Liver (tissue), 9 donors: ENCODE results near the gene ATOH7. TPM values are rescaled to one million over a fixed set of nuclear protein-coding genes. Genes with fewer than 3 reads are reported as not detected.

Experiments
- DNase-seq: peaks from one replicate; pipeline ENCODE4 v3.0.0-alpha.2; 2017; ENCODE audit warnings: low spot score
- H3K27ac ChIP-seq, 2 donors: one replicate each; pipeline ENCODE4 v1.7.0; 2013; ENCODE audit warnings: inconsistent platforms in 2 of 2, low read length in 2 of 2, control low read depth in 1 of 2, low read depth in 1 of 2, mild to moderate bottlenecking in 1 of 2
- H3K27me3 ChIP-seq, 4 donors: one replicate each; pipeline versions ENCODE4 v1.6.1 to v1.7.0; 2013; ENCODE audit warnings: low read length in 3 of 4, inconsistent platforms in 1 of 4, mild to moderate bottlenecking in 1 of 4, moderate library complexity in 1 of 4; ENCODE audit not compliant: control insufficient read depth in 4 of 4, insufficient read depth in 4 of 4
- H3K36me3 ChIP-seq, 4 donors: one replicate each; pipeline versions ENCODE4 v1.6.1 to v1.7.0; 2013; ENCODE audit warnings: low read length in 3 of 4, mild to moderate bottlenecking in 3 of 4, low read depth in 1 of 4, moderate library complexity in 1 of 4; ENCODE audit not compliant: control insufficient read depth in 4 of 4, insufficient read depth in 3 of 4
- H3K4me1 ChIP-seq, 4 donors: one replicate each; pipeline versions ENCODE4 v1.6.1 to v1.7.0; 2013; ENCODE audit warnings: low read length in 3 of 4, mild to moderate bottlenecking in 3 of 4, moderate library complexity in 1 of 4; ENCODE audit not compliant: control insufficient read depth in 4 of 4, insufficient read depth in 4 of 4
- H3K4me3 ChIP-seq, 3 donors: one replicate each; pipeline versions ENCODE4 v1.6.1 to v1.7.0; 2013; ENCODE audit warnings: low read length in 3 of 3, control low read depth in 1 of 3, low read depth in 1 of 3, mild to moderate bottlenecking in 1 of 3
- H3K9ac ChIP-seq, 2 donors: one replicate each; pipeline ENCODE4 v1.7.0; 2013; ENCODE audit warnings: low read length in 2 of 2, mild to moderate bottlenecking in 2 of 2, moderate library complexity in 2 of 2, control low read depth in 1 of 2, low read depth in 1 of 2
- H3K9me3 ChIP-seq, 4 donors: one replicate each; pipeline versions ENCODE4 v1.6.1 to v1.7.0; 2013; ENCODE audit warnings: low read length in 3 of 4; ENCODE audit not compliant: control insufficient read depth in 4 of 4
- CTCF ChIP-seq: fragments of 150-350 bp; IDR thresholded peaks from 2 replicates; pipeline ENCODE4 v1.5.1; 2017; ENCODE audit warnings: improper control_type of control experiment, low read depth, low read length; ENCODE audit not compliant: missing input control
- EGR1 ChIP-seq, 2 donors: IDR thresholded peaks; 2 replicates each; pipeline ENCODE4 v1.6.1; 2016 to 2018; ENCODE audit warnings: antibody characterized with exemption in 2 of 2, low read depth in 2 of 2
- FOXA1 ChIP-seq: IDR thresholded peaks from 2 replicates; pipeline ENCODE4 v1.6.1; 2016; ENCODE audit warnings: antibody characterized with exemption
- FOXA2 ChIP-seq: IDR thresholded peaks from 2 replicates; pipeline ENCODE4 v1.6.1; 2016; ENCODE audit warnings: antibody characterized with exemption
- GABPA ChIP-seq, 2 donors: IDR thresholded peaks in 1 of 2; conservative IDR thresholded peaks in 1 of 2; 2 replicates each; pipeline ENCODE4 v1.6.1; 2016; ENCODE audit warnings: antibody characterized with exemption in 2 of 2, mild to moderate bottlenecking in 1 of 2, moderate library complexity in 1 of 2
- HNF4A ChIP-seq, 2 donors: conservative IDR thresholded peaks; 2 replicates each; pipeline ENCODE4 v1.6.1; 2016; ENCODE audit warnings: antibody characterized with exemption in 2 of 2, mild to moderate bottlenecking in 2 of 2
- HNF4G ChIP-seq: IDR thresholded peaks from 2 replicates; pipeline ENCODE4 v1.6.1; 2016; ENCODE audit warnings: antibody characterized with exemption
- JUND ChIP-seq, 2 donors: IDR thresholded peaks; 2 replicates each; pipeline ENCODE4 v1.6.1; 2016; ENCODE audit warnings: antibody characterized with exemption in 2 of 2
- NR2F2 ChIP-seq: IDR thresholded peaks from 2 replicates; pipeline ENCODE4 v1.6.1; 2016; ENCODE audit warnings: antibody characterized with exemption
- RAD21 ChIP-seq, 2 donors: IDR thresholded peaks; 2 replicates each; pipeline ENCODE4 v1.6.1; 2016; ENCODE audit warnings: antibody characterized with exemption in 2 of 2, mild to moderate bottlenecking in 2 of 2
- RXRA ChIP-seq, 2 donors: IDR thresholded peaks; 2 replicates each; pipeline ENCODE4 v1.6.1; 2017 to 2018; ENCODE audit warnings: antibody characterized with exemption in 2 of 2, mild to moderate bottlenecking in 1 of 2
- SP1 ChIP-seq: IDR thresholded peaks from 2 replicates; pipeline ENCODE4 v1.6.1; 2018; ENCODE audit warnings: antibody characterized with exemption, mild to moderate bottlenecking
- TAF1 ChIP-seq: conservative IDR thresholded peaks from 2 replicates; pipeline ENCODE4 v1.6.1; 2016; ENCODE audit warnings: antibody characterized with exemption, mild to moderate bottlenecking
- YY1 ChIP-seq: IDR thresholded peaks from 2 replicates; pipeline ENCODE4 v1.6.1; 2016; ENCODE audit warnings: antibody characterized with exemption, mild to moderate bottlenecking
- WGBS: extraction: QIAGEN DNeasy Blood & Tissue Kit; methylation state at CpG from one replicate; pipeline ENCODE4 v1.1.7; 2013; 5-methylcytosine and 5-hydroxymethylcytosine counted together
- polyA plus RNA-seq, 2 donors: library from polyadenylated mRNA; stranded (reverse) in 1 of 2; unstranded in 1 of 2; fragments of 200-250 nt in 1 of 2; fragments of >200 nt in 1 of 2; fragmentation: Nextera tagmentation in 1 of 2; extraction: Ambion mirVana in 1 of 2; gene quantifications; one replicate each; pipeline versions ENCODE4 v1.2.1 to v1.2.3, GENCODE V29; 2013 to 2015
- total RNA-seq, 2 donors: library from RNA; depleted of rRNA; stranded (reverse); fragments of >200 nt; gene quantifications; one replicate each; pipeline ENCODE4 v1.2.3, GENCODE V29; 2014
- TF ChIP-seq, protein P1 (sequence below): IDR thresholded peaks from 2 replicates; pipeline ENCODE4 v1.6.1; 2016; ENCODE audit warnings: antibody characterized with exemption
- TF ChIP-seq, protein P2 (sequence below): IDR thresholded peaks from 2 replicates; pipeline ENCODE4 v1.6.1; 2016; ENCODE audit warnings: antibody characterized with exemption
- TF ChIP-seq, protein P3 (sequence below): IDR thresholded peaks from 2 replicates; pipeline ENCODE4 v1.6.1; 2016; ENCODE audit warnings: antibody characterized with exemption, mild to moderate bottlenecking
- TF ChIP-seq, protein P4 (sequence below): IDR thresholded peaks from 2 replicates; pipeline ENCODE4 v1.6.1; 2016; ENCODE audit warnings: antibody characterized with exemption
- donor health status: healthy.
- donor health status: healthy.
- donor health status: healthy.
- donor health status: healthy.
- donor health status: healthy.

Gene ATOH7
- total and polyA plus RNA-seq, 4 donors = 0.14 to 0.33 TPM; not detected in 2

DNA sequence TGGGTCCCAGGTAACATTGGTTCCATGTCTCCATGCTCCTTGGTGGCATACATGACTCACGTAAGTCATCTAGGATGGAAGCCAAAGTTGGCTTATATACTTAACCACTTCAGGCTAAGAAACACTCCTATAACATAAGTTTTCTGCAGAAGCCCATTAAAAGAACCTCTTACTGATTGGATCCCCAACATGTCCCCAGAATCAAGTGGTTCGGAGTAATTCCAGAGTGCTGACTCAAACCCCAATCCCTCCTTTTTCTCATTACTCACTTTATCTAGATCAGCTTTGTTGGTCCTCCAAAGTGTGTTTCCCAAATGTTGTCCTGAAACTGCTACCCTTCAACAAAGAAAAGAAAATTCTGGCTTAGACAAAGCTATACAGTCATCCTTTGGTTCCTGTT is 10.1 kb upstream of the ATOH7 start (continued):
- no peak for TF ChIP-seq TAF1
- no peak for TF ChIP-seq FOXA1
- TF ChIP-seq, protein P1, sequence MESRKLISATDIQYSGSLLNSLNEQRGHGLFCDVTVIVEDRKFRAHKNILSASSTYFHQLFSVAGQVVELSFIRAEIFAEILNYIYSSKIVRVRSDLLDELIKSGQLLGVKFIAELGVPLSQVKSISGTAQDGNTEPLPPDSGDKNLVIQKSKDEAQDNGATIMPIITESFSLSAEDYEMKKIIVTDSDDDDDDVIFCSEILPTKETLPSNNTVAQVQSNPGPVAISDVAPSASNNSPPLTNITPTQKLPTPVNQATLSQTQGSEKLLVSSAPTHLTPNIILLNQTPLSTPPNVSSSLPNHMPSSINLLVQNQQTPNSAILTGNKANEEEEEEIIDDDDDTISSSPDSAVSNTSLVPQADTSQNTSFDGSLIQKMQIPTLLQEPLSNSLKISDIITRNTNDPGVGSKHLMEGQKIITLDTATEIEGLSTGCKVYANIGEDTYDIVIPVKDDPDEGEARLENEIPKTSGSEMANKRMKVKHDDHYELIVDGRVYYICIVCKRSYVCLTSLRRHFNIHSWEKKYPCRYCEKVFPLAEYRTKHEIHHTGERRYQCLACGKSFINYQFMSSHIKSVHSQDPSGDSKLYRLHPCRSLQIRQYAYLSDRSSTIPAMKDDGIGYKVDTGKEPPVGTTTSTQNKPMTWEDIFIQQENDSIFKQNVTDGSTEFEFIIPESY = no peak

DNA sequence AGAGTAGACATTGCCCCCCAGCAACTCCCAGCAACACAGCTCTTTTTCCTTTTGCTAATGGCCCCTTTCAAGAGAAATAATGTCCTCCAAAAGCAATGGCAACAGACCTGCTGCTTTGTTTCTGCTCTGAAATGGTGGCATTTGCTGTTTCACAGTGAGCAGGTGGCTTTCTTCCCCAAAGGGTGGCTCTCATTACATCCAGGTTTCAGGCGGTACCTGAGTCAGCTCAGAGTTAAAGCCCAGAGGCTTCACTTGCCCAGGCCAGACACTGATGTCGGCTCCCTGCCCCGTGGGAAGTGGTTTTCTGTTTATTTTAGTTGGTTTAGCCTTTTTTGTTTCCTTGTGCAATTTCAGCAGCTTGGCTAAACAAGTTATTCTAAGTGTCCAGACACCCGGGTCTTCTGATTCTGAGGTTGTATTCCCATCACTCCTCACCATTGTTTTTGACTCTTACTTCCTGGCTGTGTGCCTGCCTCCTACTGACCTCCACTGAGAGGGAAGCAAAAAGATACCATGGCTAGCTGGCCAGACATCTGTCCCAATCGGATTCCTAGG is 7.8 kb upstream of the ATOH7 start:
- TF ChIP-seq RXRA (IDR thresholded peaks at IDR 0.05) = no peak
- TF ChIP-seq, protein P2, sequence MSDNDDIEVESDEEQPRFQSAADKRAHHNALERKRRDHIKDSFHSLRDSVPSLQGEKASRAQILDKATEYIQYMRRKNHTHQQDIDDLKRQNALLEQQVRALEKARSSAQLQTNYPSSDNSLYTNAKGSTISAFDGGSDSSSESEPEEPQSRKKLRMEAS = no peak
- TF ChIP-seq EGR1 (IDR thresholded peaks at IDR 0.05; ENCODE audit: low read depth in 2 of 2) = no peak
- TF ChIP-seq YY1 = no peak
- TF ChIP-seq TAF1 = no peak
- TF ChIP-seq, protein P3, sequence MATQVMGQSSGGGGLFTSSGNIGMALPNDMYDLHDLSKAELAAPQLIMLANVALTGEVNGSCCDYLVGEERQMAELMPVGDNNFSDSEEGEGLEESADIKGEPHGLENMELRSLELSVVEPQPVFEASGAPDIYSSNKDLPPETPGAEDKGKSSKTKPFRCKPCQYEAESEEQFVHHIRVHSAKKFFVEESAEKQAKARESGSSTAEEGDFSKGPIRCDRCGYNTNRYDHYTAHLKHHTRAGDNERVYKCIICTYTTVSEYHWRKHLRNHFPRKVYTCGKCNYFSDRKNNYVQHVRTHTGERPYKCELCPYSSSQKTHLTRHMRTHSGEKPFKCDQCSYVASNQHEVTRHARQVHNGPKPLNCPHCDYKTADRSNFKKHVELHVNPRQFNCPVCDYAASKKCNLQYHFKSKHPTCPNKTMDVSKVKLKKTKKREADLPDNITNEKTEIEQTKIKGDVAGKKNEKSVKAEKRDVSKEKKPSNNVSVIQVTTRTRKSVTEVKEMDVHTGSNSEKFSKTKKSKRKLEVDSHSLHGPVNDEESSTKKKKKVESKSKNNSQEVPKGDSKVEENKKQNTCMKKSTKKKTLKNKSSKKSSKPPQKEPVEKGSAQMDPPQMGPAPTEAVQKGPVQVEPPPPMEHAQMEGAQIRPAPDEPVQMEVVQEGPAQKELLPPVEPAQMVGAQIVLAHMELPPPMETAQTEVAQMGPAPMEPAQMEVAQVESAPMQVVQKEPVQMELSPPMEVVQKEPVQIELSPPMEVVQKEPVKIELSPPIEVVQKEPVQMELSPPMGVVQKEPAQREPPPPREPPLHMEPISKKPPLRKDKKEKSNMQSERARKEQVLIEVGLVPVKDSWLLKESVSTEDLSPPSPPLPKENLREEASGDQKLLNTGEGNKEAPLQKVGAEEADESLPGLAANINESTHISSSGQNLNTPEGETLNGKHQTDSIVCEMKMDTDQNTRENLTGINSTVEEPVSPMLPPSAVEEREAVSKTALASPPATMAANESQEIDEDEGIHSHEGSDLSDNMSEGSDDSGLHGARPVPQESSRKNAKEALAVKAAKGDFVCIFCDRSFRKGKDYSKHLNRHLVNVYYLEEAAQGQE = no peak
- no peak for TF ChIP-seq FOXA2
- TF ChIP-seq, protein P4, sequence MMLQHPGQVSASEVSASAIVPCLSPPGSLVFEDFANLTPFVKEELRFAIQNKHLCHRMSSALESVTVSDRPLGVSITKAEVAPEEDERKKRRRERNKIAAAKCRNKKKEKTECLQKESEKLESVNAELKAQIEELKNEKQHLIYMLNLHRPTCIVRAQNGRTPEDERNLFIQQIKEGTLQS = no peak
- no peak for TF ChIP-seq JUND (IDR thresholded peaks at IDR 0.05)
- TF ChIP-seq CTCF = no peak
- TF ChIP-seq HNF4G = no peak
- no peak for TF ChIP-seq GABPA (IDR thresholded peaks at IDR 0.05 in 1 of 2, conservative IDR thresholded peaks at IDR 0.05 in 1 of 2)
- TF ChIP-seq FOXA1 = no peak
- TF ChIP-seq NR2F2 = no peak
- TF ChIP-seq, protein P1 = no peak
- TF ChIP-seq HNF4A (conservative IDR thresholded peaks at IDR 0.05) = no peak
- no peak for TF ChIP-seq RAD21 (IDR thresholded peaks at IDR 0.05)
- TF ChIP-seq SP1 = no peak
- no peaks in the 10 kb centered on the region for H3K27me3 ChIP-seq
- H3K27ac ChIP-seq = no peak overlapping the region
- no peaks in the 10 kb centered on the region for H3K4me1 ChIP-seq
- 84% methylated on average over 5 of the region's 5 CpGs for WGBS
- peaks cover 0 to 4% (median under 1%) of the 10 kb centered on the region in 4 donors for H3K36me3 ChIP-seq
- no peaks in the 10 kb centered on the region for H3K9me3 ChIP-seq
- H3K4me3 ChIP-seq = no peak overlapping the region
- no peak overlapping the region for H3K9ac ChIP-seq
- no peak for DNase-seq
